Inferior parietal cortex (tissue), 1 donor: Measurements from ENCODE around the gene RHEBL1.

Experiments
- DNase-seq: peaks from one replicate; pipeline ENCODE4 v3.0.0-alpha.2; 2016; ENCODE audit errors: extremely low spot score

The RHEBL1 gene

GRCh38 chr12:49037111-49037946 lies 32.5 kb downstream of the RHEBL1 start:
- no peak for DNase-seq

- no peak for DNase-seq
These were observed 33.8 kb downstream of the RHEBL1 start for GRCh38 chr12:49036029-49036428.

- DNase-seq, result no peak
These were observed 35.5 kb downstream of the RHEBL1 start for GRCh38 chr12:49034286-49034622.

GRCh38 chr12:49033611-49034285 lies 36.0 kb downstream of the RHEBL1 start:
- no peak for DNase-seq

GRCh38 chr12:49032679-49033447 lies 36.9 kb downstream of the RHEBL1 start:
- DNase-seq, result no peak

- no peak for DNase-seq
These were observed 37.5 kb downstream of the RHEBL1 start for GRCh38 chr12:49032276-49032675.

- DNase-seq, result no peak
These were observed 38.1 kb downstream of the RHEBL1 start for GRCh38 chr12:49031573-49032161.

- DNase-seq, result no peak
These were observed 38.8 kb downstream of the RHEBL1 start for GRCh38 chr12:49030714-49031572.

- DNase-seq, result no peak
These were observed 39.7 kb downstream of the RHEBL1 start for GRCh38 chr12:49030119-49030518.

GRCh38 chr12:49028666-49029275 lies 41.0 kb downstream of the RHEBL1 start:
- no peak for DNase-seq

GRCh38 chr12:49027846-49028555 lies 41.8 kb downstream of the RHEBL1 start:
- DNase-seq, result no peak

- no peak for DNase-seq
These were observed 42.9 kb downstream of the RHEBL1 start for GRCh38 chr12:49026678-49027480.

- DNase-seq, result no peak
These were observed 43.7 kb downstream of the RHEBL1 start for GRCh38 chr12:49026101-49026500.

GRCh38 chr12:49025463-49025862 lies 44.3 kb downstream of the RHEBL1 start:
- DNase-seq, result no peak

GRCh38 chr12:49024543-49024942 lies 45.2 kb downstream of the RHEBL1 start:
- DNase-seq, result no peak

GRCh38 chr12:49023812-49024211 lies 46.0 kb downstream of the RHEBL1 start:
- no peak for DNase-seq

GRCh38 chr12:49022558-49023178 lies 47.1 kb downstream of the RHEBL1 start:
- DNase-seq, result no peak

GRCh38 chr12:49021292-49021915 lies 48.4 kb downstream of the RHEBL1 start:
- no peak for DNase-seq
